Mesenchymal stem cell (in vitro differentiated cells and primary cell): Measurements from ENCODE around the gene CHMP4A.

Source experiments
- DNase-seq: peaks from one replicate; pipeline ENCODE4 v3.0.0-alpha.2; 2013
- H2AFZ ChIP-seq: one replicate; pipeline ENCODE4 v1.6.1; 2013; ENCODE audit warnings: low read depth, mild to moderate bottlenecking, control low read depth, inconsistent platforms, low read length, moderate library complexity
- H2AK5ac ChIP-seq: 2 replicates; pipeline ENCODE4 v1.6.1; 2013; ENCODE audit warnings: low read length, moderate library complexity, mild to moderate bottlenecking, inconsistent platforms; ENCODE audit not compliant: severe bottlenecking
- H2BK120ac ChIP-seq: one replicate; pipeline ENCODE4 v1.6.1; 2013; ENCODE audit warnings: low read depth, mild to moderate bottlenecking, inconsistent platforms, low read length, moderate library complexity
- H2BK12ac ChIP-seq, 2 experiments: one replicate each; pipeline ENCODE4 v1.6.1; 2013; ENCODE audit warnings: inconsistent platforms in 2 of 2, low read length in 2 of 2, mild to moderate bottlenecking in 2 of 2, moderate library complexity in 2 of 2, control low read depth in 1 of 2
- H2BK15ac ChIP-seq: one replicate; pipeline ENCODE4 v1.6.1; 2013; ENCODE audit warnings: mild to moderate bottlenecking, low read depth, inconsistent platforms; ENCODE audit not compliant: poor library complexity, severe bottlenecking
- H2BK5ac ChIP-seq: 2 replicates; pipeline ENCODE4 v1.6.1; 2013; ENCODE audit warnings: low read depth, mild to moderate bottlenecking, low read length, control low read depth, inconsistent platforms; ENCODE audit not compliant: poor library complexity, severe bottlenecking
- H3K14ac ChIP-seq, 2 experiments: one replicate each; pipeline ENCODE4 v1.6.1; 2013; ENCODE audit warnings: inconsistent platforms in 2 of 2, low read length in 2 of 2, control low read depth in 1 of 2, mild to moderate bottlenecking in 1 of 2, moderate library complexity in 1 of 2
- H3K18ac ChIP-seq, 2 experiments: one replicate each; pipeline ENCODE4 v1.6.1; 2013; ENCODE audit warnings: inconsistent platforms in 2 of 2, low read length in 2 of 2, control low read depth in 1 of 2, low read depth in 1 of 2, mild to moderate bottlenecking in 1 of 2
- H3K23ac ChIP-seq, 2 experiments: one replicate each; pipeline ENCODE4 v1.6.1; 2013; ENCODE audit warnings: inconsistent platforms in 2 of 2, low read length in 2 of 2, mild to moderate bottlenecking in 2 of 2, moderate library complexity in 2 of 2, control low read depth in 1 of 2
- H3K27ac ChIP-seq: 2 replicates; pipeline ENCODE4 v1.5.1; 2013; ENCODE audit warnings: mild to moderate bottlenecking, moderate library complexity, low read length, control low read depth, inconsistent platforms; ENCODE audit not compliant: poor library complexity, severe bottlenecking
- H3K27me3 ChIP-seq, 2 experiments: 2 replicates each; pipeline versions ENCODE4 v1.6.1 to v1.7.0; 2013; ENCODE audit warnings: low read length in 2 of 2, mild to moderate bottlenecking in 2 of 2, moderate library complexity in 2 of 2, control low read depth in 1 of 2, inconsistent platforms in 1 of 2; ENCODE audit not compliant: control insufficient read depth in 1 of 2, insufficient read depth in 1 of 2
- H3K36me3 ChIP-seq, 2 experiments: 2 replicates each; pipeline versions ENCODE4 v1.6.1 to v1.7.0; 2013; ENCODE audit warnings: low read length in 2 of 2, control low read depth in 1 of 2, inconsistent platforms in 1 of 2, low read depth in 1 of 2, mild to moderate bottlenecking in 1 of 2; ENCODE audit not compliant: insufficient read depth in 2 of 2, control insufficient read depth in 1 of 2
- H3K4ac ChIP-seq, 2 experiments: one replicate each; pipeline ENCODE4 v1.6.1; 2013; ENCODE audit warnings: inconsistent platforms in 2 of 2, low read length in 2 of 2, mild to moderate bottlenecking in 2 of 2, moderate library complexity in 2 of 2, control low read depth in 1 of 2, low read depth in 1 of 2
- H3K4me1 ChIP-seq: 2 replicates; pipeline ENCODE4 v1.6.1; 2013; ENCODE audit warnings: low read depth, low read length, control low read depth; ENCODE audit not compliant: control insufficient read depth, insufficient read depth
- H3K4me2 ChIP-seq: 2 replicates; pipeline ENCODE4 v1.6.1; 2013; ENCODE audit warnings: low read length, mild to moderate bottlenecking, inconsistent platforms; ENCODE audit not compliant: poor library complexity, severe bottlenecking
- H3K4me3 ChIP-seq, 2 experiments: 2 replicates each; pipeline versions ENCODE4 v1.5.1 to v1.7.0; 2013; ENCODE audit warnings: low read length in 2 of 2, mild to moderate bottlenecking in 2 of 2, control low read depth in 1 of 2, low read depth in 1 of 2; ENCODE audit not compliant: insufficient read depth in 1 of 2
- H3K79me1 ChIP-seq: replicated peaks from 2 replicates; pipeline ENCODE4 v1.6.1; 2013; ENCODE audit warnings: mild to moderate bottlenecking, control low read depth, low read length, inconsistent platforms; ENCODE audit not compliant: poor library complexity, severe bottlenecking
- H3K9ac ChIP-seq: 2 replicates; pipeline ENCODE4 v1.7.0; 2013; ENCODE audit warnings: mild to moderate bottlenecking, low read length, moderate library complexity
- H3K9me3 ChIP-seq: 2 replicates; pipeline ENCODE4 v1.7.0; 2013; ENCODE audit warnings: mild to moderate bottlenecking, low read length; ENCODE audit not compliant: control insufficient read depth
- H4K8ac ChIP-seq: one replicate; pipeline ENCODE4 v1.6.1; 2013; ENCODE audit warnings: inconsistent platforms, mild to moderate bottlenecking, low read length, moderate library complexity
- H4K91ac ChIP-seq: one replicate; pipeline ENCODE4 v1.6.1; 2013; ENCODE audit warnings: mild to moderate bottlenecking, low read length, inconsistent platforms
- WGBS: methylation state at CpG from one replicate; pipeline ENCODE4 v1.1.7; 2013; ENCODE audit warnings: mixed read lengths; 5-methylcytosine and 5-hydroxymethylcytosine counted together

CHMP4A gene

GRCh38 chr14:24243336-24243836 is 30.1 kb upstream of the CHMP4A start:
- H3K23ac ChIP-seq, result no peak overlapping the region
- H3K4me3 ChIP-seq, result peak overlapping the region in 1 of 2 experiments; percentile 97
- H3K9ac ChIP-seq, result peak overlapping the region; percentile 91
- no peak overlapping the region for H3K14ac ChIP-seq
- no peak overlapping the region for H2BK15ac ChIP-seq
- H2AFZ ChIP-seq, result no peak overlapping the region
- no peaks in the 10 kb centered on the region for H3K27me3 ChIP-seq
- WGBS, result 63% methylated on average over 6 of the region's 10 CpGs
- H3K4me1 ChIP-seq, result peaks cover 15% of the 10 kb centered on the region
- H3K27ac ChIP-seq, result peak overlapping the region; percentile 100
- peak overlapping the region; percentile 86 for H4K8ac ChIP-seq
- peaks cover 19 to 28% of the 10 kb centered on the region in 2 experiments for H3K36me3 ChIP-seq
- H3K79me1 ChIP-seq, result peaks cover 11% of the 10 kb centered on the region
- peak overlapping the region; percentile 89 for H3K4me2 ChIP-seq
- H2AK5ac ChIP-seq, result peak overlapping the region; percentile 61
- no peak overlapping the region for H4K91ac ChIP-seq
- H3K9me3 ChIP-seq, result no peaks in the 10 kb centered on the region
- no peak for DNase-seq
- H3K18ac ChIP-seq, result peak overlapping the region in 1 of 2 experiments; percentile 32
- H2BK5ac ChIP-seq, result no peak overlapping the region
- no peak overlapping the region for H2BK120ac ChIP-seq
- peak overlapping the region in 1 of 2 experiments; percentile 59 for H3K4ac ChIP-seq
- peak overlapping the region in 1 of 2 experiments; percentile 67 for H2BK12ac ChIP-seq

GRCh38 chr14:24241829-24242443 is 28.6 kb upstream of the CHMP4A start:
- Histone ChIP-seq H3K4me1 (peaks cover 18% of the 10 kb centered on the region), H3K4me2 (peak overlapping the region; percentile 94), H2BK5ac (peak overlapping the region; percentile 99), H3K14ac (peak overlapping the region in 1 of 2 experiments; percentile 96), H2BK12ac (peak overlapping the region; percentile 59 to 61), H3K4me3 (peak overlapping the region; percentile 88 to 97), H4K91ac (peak overlapping the region; percentile 72), H3K36me3 (peaks cover 32 to 43% of the 10 kb centered on the region in 2 experiments), H3K79me1 (peaks cover 21% of the 10 kb centered on the region), H3K27me3 (no peaks in the 10 kb centered on the region), H2BK120ac (peak overlapping the region; percentile 90), H2BK15ac (peak overlapping the region; percentile 94), H2AFZ (peak overlapping the region; percentile 80), H2AK5ac (peak overlapping the region; percentile 77), H3K4ac (peak overlapping the region; percentile 90 to 96), H3K23ac (peak overlapping the region in 1 of 2 experiments; percentile 82), H3K18ac (peak overlapping the region; percentile 94), H4K8ac (peak overlapping the region; percentile 95), H3K9ac (peak overlapping the region; percentile 91), H3K9me3 (no peaks in the 10 kb centered on the region), H3K27ac (peak overlapping the region; percentile 100)
- WGBS, result 2% methylated on average over 38 of the region's 39 CpGs
- DNase-seq, result peak; percentile 97

- no peak overlapping the region for H2BK120ac ChIP-seq
- no peak overlapping the region for H3K14ac ChIP-seq
- DNase-seq, result no peak
- no peak overlapping the region for H3K4ac ChIP-seq
- H3K4me3 ChIP-seq, result peak overlapping the region in 1 of 2 experiments; percentile 97
- H3K27ac ChIP-seq, result no peak overlapping the region
- H2BK12ac ChIP-seq, result no peak overlapping the region
- peak overlapping the region; percentile 91 for H3K9ac ChIP-seq
- H3K23ac ChIP-seq, result no peak overlapping the region
- H2AK5ac ChIP-seq, result no peak overlapping the region
- H3K18ac ChIP-seq, result no peak overlapping the region
- no peaks in the 10 kb centered on the region for H3K9me3 ChIP-seq
- H3K79me1 ChIP-seq, result peaks cover 31% of the 10 kb centered on the region
- H3K4me1 ChIP-seq, result peaks cover 18% of the 10 kb centered on the region
- H4K91ac ChIP-seq, result no peak overlapping the region
- no peak overlapping the region for H2BK5ac ChIP-seq
- H3K4me2 ChIP-seq, result no peak overlapping the region
- H2AFZ ChIP-seq, result no peak overlapping the region
- H3K36me3 ChIP-seq, result peaks cover 42 to 59% of the 10 kb centered on the region in 2 experiments
- no peaks in the 10 kb centered on the region for H3K27me3 ChIP-seq
- H4K8ac ChIP-seq, result no peak overlapping the region
- no peak overlapping the region for H2BK15ac ChIP-seq
- WGBS, result 98% methylated on average over 9 of the region's 9 CpGs
Observed at GRCh38 chr14:24240110-24240918, 27.0 kb upstream of the CHMP4A start.

- DNase-seq, result no peak
- 95% methylated on average over 5 of the region's 5 CpGs for WGBS
- no peak overlapping the region for H2BK5ac ChIP-seq
Observed at GRCh38 chr14:24238527-24239037, 25.3 kb upstream of the CHMP4A start.

More at GRCh38 chr14:24238527-24239037, 25.3 kb upstream of the CHMP4A start:
- Histone ChIP-seq H3K9ac (peak overlapping the region; percentile 91), H3K27me3 (no peaks in the 10 kb centered on the region), H3K4me2 (no peak overlapping the region), H3K9me3 (no peaks in the 10 kb centered on the region), H3K14ac (no peak overlapping the region), H3K36me3 (peaks cover 42 to 73% of the 10 kb centered on the region in 2 experiments), H2AFZ (no peak overlapping the region), H3K4me1 (peaks cover 17% of the 10 kb centered on the region), H4K91ac (no peak overlapping the region), H3K79me1 (peaks cover 35% of the 10 kb centered on the region), H3K27ac (no peak overlapping the region), H3K18ac (no peak overlapping the region), H2BK15ac (no peak overlapping the region), H2BK12ac (no peak overlapping the region), H2AK5ac (no peak overlapping the region), H4K8ac (no peak overlapping the region), H3K4me3 (no peak overlapping the region), H3K23ac (no peak overlapping the region), H3K4ac (no peak overlapping the region), H2BK120ac (no peak overlapping the region)
